HG02610 (cell line): ENCODE results near the gene PTPN14.

Source experiments
- ATAC-seq: cut with Tn5 transposase; IDR thresholded peaks from one replicate; pipeline ENCODE4 v1.9.1; 2021; ENCODE audit warnings: mild to moderate bottlenecking, moderate library complexity; ENCODE audit not compliant: unreplicated experiment

The PTPN14 gene

GRCh38 chr1:214459895-214460294 lies 91.5 kb downstream of the PTPN14 start:
- ATAC-seq, result no peak

GRCh38 chr1:214458541-214458940 lies 92.9 kb downstream of the PTPN14 start:
- ATAC-seq, result no peak

DNA sequence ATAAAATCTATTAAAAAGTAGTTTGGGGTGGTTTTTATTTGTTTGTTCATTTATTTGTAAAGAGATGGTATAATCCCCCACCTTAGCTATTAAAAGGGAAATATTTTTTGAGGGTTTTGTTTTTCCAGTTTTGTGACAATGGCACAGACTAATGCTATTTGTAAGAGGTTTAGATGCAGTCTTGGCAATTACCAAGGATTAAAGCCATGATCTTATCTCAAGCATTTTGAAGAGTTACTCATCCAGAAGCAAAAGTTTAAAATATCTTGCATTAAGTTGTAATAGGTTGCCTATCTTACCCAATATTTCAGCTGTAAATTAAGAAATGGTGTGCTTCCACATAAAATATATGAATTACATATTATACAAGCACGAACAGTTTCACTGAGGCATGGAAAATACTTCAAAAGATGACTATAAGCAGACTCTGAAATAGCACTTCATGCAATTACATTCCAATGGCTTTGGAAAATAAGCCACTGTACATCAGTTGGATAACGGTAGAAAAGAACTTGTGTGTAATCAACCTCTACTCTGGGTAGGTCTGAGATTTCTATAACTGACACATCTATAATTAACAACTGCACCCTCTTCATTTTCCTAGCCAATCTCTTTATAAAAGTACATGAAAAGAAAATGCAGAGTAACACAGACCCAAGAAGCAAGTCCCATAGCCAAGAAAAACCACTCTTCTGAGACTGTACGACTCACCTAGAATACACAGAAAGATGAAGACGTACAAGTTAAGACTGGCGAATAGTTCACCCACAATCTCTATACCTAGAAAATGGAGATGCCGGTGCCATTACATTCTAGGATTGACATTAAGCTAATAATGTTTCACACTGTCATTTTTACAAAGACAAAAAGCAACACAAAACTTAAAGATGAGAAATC lies 95.2 kb downstream of the PTPN14 start:
- ATAC-seq, result no peak

- ATAC-seq, result no peak
Measured at GRCh38 chr1:214455479-214455878, 95.9 kb downstream of the PTPN14 start.

DNA sequence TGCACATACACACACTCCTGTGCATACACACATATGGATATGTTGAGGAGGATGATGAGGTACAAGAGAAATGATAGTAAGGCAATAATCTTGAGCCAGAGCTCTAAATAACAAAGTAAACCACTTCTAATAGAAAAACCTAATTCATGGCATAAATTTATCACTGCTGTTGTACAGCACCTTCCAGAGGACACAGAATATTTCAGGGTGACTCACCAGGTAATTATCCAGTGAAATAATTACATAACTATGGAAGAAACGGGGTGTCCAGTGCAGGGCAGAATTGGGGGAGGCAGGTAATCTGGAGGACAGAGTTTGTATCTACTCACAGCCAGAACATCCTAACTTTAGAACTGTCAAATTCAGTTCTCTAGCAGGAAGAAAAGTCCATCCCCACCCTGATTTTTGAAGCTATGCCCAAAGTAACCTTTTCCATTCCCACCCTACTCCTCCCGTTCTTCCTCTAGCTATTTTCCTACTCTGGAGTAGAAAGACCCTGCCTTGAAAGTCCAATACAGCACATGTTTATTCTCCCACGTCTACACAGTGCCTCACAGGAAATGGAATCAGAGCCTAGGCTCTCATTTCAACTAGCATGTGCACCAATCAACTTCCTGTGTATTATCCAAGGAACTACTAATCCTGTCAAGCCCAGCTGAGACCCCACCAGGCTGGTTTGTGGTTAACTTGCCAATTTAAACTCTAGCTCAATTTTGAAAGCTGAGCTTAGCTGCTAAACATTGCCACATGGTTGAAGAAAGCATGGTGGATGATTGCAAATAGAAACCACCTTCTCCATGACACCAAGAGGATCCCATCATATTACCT lies 96.6 kb downstream of the PTPN14 start:
- no peak for ATAC-seq

- no peak for ATAC-seq
Measured at GRCh38 chr1:214453109-214453722, 98.2 kb downstream of the PTPN14 start.

DNA sequence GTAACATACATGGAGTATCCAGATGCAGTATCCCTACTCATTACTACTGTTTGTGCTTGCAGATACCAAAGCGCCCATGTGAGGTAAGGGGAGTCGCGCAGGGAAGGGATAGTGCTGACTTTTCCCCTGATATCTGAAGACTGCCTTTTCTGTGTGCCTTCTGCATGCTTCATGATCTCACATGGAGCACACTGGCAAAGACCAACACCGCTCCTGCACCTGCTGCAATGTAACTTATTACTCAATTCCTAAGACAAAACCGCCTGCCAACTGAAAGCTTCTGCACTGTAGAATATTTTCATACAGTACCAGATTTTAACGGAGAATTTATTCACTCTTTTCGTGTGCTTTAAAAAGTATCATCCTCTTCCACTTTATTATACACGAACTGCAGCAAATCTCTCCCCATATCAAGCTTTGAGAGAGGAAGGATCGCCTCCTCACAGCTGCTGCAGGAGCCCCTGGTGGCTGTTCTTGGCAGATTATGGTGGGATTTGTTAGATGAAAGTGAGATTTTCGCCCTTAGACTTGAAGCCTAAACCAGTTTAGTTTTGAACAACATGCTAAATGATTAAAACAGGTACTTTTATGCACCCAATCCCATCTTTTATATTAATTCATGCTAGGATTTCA lies 99.1 kb downstream of the PTPN14 start:
- no peak for ATAC-seq

DNA sequence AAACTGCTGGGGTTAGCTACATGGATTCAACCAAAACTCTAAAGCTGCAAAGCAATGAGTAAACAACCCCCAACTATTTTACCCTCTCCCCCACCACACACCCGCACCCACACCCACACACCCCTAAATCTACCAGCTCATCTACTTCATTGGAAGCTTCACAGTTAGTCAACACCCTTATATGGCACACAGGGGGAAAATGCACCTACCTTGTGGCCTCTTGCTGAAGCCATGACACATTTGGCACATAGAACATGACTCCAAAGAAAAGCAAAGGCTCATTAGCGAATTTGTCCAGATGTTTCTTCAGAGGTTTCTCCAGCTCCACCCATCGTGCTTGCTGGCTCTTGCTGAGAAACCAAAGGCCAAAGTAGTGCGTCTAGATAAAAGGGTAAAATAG lies 99.8 kb downstream of the PTPN14 start:
- ATAC-seq, result no peak

- no peak for ATAC-seq
Measured at GRCh38 chr1:214449371-214449770, 102.0 kb downstream of the PTPN14 start.

DNA sequence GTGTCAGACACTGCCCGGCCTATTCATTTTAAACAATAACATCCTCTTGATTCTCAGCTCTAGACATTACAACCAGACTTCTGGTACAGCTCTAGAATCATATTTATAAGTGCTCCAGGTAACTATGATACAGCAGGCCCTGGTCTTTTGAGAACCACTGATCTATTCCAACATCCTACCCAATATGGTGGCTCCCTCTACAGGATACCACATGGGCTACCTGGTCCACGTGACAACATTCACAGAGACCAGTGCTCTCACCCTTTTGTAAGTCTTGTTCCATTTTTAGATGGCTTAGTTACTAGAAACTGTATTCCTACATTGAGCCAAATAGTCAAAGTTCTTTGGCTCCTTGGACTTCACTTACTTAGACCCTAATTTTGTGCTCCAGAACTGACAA lies 102.9 kb downstream of the PTPN14 start:
- no peak for ATAC-seq

DNA sequence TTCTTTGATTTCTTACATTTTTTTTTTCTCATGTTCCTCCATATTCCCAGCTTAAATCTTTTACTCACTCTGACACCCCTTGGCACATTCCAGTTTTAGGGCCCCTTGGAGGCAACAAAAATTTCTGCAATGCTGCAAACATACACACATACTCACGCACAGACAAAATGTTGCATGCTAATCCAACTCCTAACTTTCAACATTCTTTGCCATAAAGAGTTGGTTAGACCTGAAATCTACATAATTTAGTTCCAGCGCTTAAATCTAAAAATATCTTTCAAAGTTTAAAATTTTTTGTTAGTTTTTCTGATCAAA lies 103.9 kb downstream of the PTPN14 start:
- ATAC-seq, result no peak

GRCh38 chr1:214446772-214447556 lies 104.4 kb downstream of the PTPN14 start:
- ATAC-seq, result no peak

DNA sequence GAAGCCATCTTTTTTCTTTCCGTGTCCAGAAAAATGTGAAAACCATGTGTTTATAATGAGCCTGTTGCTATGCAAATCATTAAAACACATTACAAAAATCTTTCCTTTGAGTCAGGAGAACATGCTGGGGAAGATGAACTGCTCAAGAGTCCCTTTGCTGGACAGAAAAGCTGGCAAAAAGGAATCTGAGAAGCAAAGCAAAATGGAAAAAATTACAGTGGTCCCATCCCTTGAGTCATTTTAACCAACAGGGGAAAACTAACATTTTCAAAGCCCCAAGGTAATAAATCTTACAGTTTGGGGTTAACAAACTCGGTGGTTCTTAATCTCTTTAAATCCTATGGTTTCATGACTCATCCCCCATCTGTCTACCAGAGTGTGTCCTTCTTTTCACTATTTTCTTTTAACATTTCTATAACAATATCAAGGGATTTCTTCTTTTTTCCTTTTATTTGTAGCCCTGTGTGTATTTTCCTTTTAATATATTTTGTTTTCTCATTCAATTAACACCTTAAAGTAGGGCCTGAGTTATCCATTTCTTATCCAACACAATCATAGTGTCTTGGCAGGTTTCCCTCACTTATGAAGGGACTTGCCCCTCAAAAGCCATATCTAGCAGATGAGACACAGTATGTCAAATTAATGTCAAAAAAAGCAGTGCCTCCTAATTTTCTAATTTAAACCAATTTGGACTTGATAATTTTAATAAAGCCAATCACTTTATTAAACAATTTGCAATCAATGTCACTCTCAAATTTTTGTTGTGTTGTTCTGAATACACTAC lies 105.4 kb downstream of the PTPN14 start:
- no peak for ATAC-seq

DNA sequence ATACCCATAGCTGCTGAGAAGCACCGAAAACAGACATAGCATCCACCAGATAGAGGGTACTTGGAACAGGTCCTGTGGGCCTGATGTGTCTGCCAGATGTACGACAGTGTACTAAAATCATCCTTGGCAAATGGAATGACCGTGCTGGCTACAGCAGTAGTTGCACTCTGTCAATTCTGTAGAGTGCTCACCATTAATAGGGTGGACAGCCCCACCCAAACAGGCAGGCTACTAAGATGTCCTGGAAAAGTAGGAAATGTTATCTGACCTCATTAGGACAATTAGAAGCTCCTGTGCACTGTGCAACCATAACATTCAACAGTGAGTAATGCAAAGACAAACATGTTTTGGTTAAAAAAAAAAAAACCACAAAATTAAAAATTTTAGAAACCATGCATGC lies 106.2 kb downstream of the PTPN14 start:
- ATAC-seq, result no peak

DNA sequence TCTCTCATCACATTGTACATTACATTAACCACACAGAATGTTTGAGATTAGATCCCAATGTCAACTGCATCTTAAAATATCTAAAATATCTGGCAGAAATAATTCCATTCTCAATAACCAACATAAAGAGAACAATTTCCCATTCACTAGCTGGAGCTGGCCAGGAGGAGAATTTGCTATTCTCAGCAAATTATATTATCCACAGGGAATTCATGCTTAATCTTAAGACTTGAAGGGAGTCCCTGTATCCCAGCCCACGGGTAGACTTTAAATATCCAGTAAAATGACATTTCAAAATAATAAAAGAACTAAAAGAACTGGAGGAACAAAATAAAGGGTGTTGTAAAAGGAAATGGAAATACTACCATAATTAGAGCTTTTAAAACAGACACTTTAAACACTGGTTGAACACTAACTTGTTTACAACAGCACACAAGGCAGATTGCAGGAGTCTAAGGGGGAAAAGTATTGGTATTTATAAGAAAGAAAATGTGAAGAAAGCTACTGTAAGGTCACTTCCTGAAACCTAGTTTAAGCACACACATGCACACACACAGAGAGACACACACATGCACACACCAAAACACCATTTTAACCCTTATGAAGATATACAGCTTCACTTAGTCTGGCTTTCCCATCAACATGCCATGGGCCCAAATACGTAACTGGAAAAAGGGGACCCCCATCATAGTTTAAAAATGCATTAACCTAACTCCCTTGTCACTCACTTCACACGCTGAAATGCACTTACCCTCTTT lies 107.0 kb downstream of the PTPN14 start:
- ATAC-seq, result no peak

- no peak for ATAC-seq
Measured at GRCh38 chr1:214441119-214441518, 110.3 kb downstream of the PTPN14 start.

DNA sequence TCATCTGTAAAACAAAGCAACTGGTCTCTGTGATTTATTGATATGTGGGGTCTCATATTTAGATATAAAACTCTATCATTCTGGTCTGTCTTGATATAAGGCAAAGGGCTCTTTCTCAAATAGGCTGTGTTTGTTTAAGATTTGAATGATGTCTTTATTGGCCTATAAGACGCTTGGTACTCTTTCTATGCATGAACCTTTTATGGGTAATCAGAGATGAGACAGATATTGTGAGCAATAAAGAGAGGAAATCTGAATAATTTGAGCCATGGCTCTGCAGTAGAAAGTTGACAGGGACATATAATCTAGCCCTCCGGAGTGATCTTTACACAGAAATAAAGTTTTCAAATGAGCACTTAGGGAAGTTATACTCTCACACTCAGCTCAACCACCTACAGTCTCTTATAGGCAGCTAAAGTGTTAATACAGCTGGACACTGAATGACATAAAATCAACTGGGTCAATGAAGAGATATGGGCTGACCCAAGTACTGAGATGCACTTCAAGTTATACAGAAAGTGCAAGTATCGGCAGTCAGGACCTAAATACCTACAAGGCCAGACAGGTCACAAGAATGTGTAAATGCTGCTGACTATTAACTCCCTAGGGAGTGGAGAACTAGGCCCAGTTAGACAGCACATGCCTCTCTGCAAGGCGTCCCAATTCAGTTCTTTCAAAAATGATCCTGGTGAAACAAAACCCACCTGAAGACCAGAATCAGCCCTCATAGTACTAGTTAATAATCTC lies 111.0 kb downstream of the PTPN14 start:
- no peak for ATAC-seq
